Endothelial cell of umbilical vein (primary cell): ENCODE results near the gene PMEL.

Source experiments
- CTCF ChIP-seq, 2 donors: IDR thresholded peaks; 1 replicate in 1 of 2; 2 replicates in 1 of 2; pipeline ENCODE4 v1.5.1; 2011; ENCODE audit warnings: low read length in 2 of 2, mild to moderate bottlenecking in 2 of 2, moderate library complexity in 2 of 2, control low read depth in 1 of 2, inconsistent platforms in 1 of 2, low read depth in 1 of 2; ENCODE audit not compliant: insufficient read depth in 1 of 2; ENCODE audit errors: extremely low read depth in 1 of 2
- EZH2 ChIP-seq: IDR thresholded peaks from 2 replicates; pipeline ENCODE4 v1.6.1; 2012; ENCODE audit warnings: borderline replicate concordance, low read depth, mild to moderate bottlenecking, moderate library complexity, low read length, inconsistent platforms; ENCODE audit not compliant: severe bottlenecking
- JUN ChIP-seq: IDR thresholded peaks from 2 replicates; pipeline ENCODE4 v1.6.1; 2011; ENCODE audit warnings: borderline replicate concordance, low read depth; ENCODE audit not compliant: insufficient read length, insufficient read depth
- MAX ChIP-seq: IDR thresholded peaks from 2 replicates; pipeline ENCODE4 v1.6.1; 2011; ENCODE audit not compliant: insufficient read depth, insufficient read length
- MYC ChIP-seq: IDR thresholded peaks from one replicate; pipeline ENCODE4 v1.6.1; 2011; ENCODE audit warnings: mild to moderate bottlenecking, low read depth, low read length
- POLR2A ChIP-seq: IDR thresholded peaks from 2 replicates; pipeline ENCODE4 v1.6.1; 2012; ENCODE audit warnings: low read depth, mild to moderate bottlenecking, control low read depth, low read length
- POLR2AphosphoS5 ChIP-seq: IDR thresholded peaks from 2 replicates; pipeline ENCODE4 v1.6.1; 2012; ENCODE audit warnings: low read depth, mild to moderate bottlenecking, control low read depth, low read length, moderate library complexity; ENCODE audit not compliant: insufficient read depth

- TF ChIP-seq CTCF (IDR thresholded peaks at IDR 0.05; ENCODE audit: extremely low read depth in 1 of 2, insufficient read depth in 1 of 2, low read depth in 1 of 2, low read length in 2 of 2) (no peak), POLR2A (peak; percentile 26), POLR2AphosphoS5 (no peak), EZH2 (no peak), JUN (no peak), MAX (no peak), MYC (no peak)
Measured at GRCh38 chr12:55997535-55997859, 31.7 kb upstream of the PMEL start.
